ENCODE results near the gene ABCA4. TPM values are rescaled to one million over a fixed set of nuclear protein-coding genes. Genes with fewer than 3 reads are reported as not detected.

The ABCA4 gene
- total RNA-seq, 1 experiment from 2014 or later = 0.22 TPM

DNA sequence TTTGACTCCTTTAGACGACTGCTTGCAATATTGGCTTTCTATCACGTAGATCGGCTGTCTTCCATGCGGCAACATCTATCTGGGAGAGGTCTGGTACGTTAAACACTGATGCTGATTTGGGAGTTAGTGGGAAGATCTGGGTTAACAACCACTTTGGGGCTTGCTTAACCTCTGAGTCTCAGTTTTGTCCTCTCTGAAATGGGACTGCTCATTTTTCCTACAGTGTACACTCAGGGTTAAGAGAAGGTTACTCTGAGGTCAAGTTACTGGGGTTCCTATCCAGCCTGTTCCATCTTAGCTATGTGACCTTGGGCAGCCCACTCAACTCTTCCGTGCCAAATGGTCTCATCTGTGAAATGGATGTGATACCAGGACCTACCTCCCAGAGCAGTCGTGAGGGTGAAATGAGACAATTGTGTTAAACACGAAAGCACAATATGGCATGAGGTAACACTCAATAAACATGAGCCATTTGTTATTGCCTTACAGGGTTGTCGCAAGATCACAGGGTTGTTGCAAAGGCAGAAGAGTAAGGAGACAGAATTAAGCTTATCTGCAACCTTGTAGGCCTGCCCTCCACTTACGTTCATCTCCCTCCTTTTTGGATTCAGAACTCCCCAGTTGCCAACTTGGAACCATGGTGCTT, 5.6 kb downstream of the ABCA4 start:
- H3K36me3 ChIP-seq (ENCODE audit: control insufficient read depth in 1 of 2, insufficient read depth in 2 of 2, low read length in 2 of 2) = no peaks in the 10 kb centered on the region
- intact Hi-C loops (cut with micrococcal nuclease) = no loop called here
- no peak overlapping the region for H3K4me3 ChIP-seq (replicated peaks in 1 of 2; ENCODE audit: low read depth in 1 of 2, low read length in 2 of 2)
- no peak overlapping the region for H3K9ac ChIP-seq (ENCODE audit: low read length)
- H3K9me3 ChIP-seq (ENCODE audit: control insufficient read depth in 1 of 2, insufficient read depth in 1 of 2, low read depth in 1 of 2, low read length in 2 of 2) = no peaks in the 10 kb centered on the region
- H3K4me2 ChIP-seq (ENCODE audit: low read length) = no peak overlapping the region
- no peaks in the 10 kb centered on the region for H3K9me2 ChIP-seq (ENCODE audit: insufficient read depth)
- no peak for TF ChIP-seq SIN3A (IDR thresholded peaks at IDR 0.05; ENCODE audit: low read depth)
- TF ChIP-seq JUND (IDR thresholded peaks at IDR 0.05) = no peak
- no peak for TF ChIP-seq FOSL1 (IDR thresholded peaks at IDR 0.05; ENCODE audit: low read depth)
- TF ChIP-seq EZH2 (IDR thresholded peaks at IDR 0.05) = no peak
- TF ChIP-seq ZNF274 (IDR thresholded peaks at IDR 0.05; ENCODE audit: low read depth, low read length) = no peak
- TF ChIP-seq POLR2A (IDR thresholded peaks at IDR 0.05; ENCODE audit: borderline replicate concordance, extremely low read depth, insufficient read depth, insufficient read length) = no peak
- TF ChIP-seq CBX3 (IDR thresholded peaks at IDR 0.05; ENCODE audit: low read depth) = no peak
- TF ChIP-seq, protein P1, sequence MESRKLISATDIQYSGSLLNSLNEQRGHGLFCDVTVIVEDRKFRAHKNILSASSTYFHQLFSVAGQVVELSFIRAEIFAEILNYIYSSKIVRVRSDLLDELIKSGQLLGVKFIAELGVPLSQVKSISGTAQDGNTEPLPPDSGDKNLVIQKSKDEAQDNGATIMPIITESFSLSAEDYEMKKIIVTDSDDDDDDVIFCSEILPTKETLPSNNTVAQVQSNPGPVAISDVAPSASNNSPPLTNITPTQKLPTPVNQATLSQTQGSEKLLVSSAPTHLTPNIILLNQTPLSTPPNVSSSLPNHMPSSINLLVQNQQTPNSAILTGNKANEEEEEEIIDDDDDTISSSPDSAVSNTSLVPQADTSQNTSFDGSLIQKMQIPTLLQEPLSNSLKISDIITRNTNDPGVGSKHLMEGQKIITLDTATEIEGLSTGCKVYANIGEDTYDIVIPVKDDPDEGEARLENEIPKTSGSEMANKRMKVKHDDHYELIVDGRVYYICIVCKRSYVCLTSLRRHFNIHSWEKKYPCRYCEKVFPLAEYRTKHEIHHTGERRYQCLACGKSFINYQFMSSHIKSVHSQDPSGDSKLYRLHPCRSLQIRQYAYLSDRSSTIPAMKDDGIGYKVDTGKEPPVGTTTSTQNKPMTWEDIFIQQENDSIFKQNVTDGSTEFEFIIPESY (IDR thresholded peaks at IDR 0.05; ENCODE audit: extremely low read depth, insufficient replicate concordance, low read length) = no peak
- TF ChIP-seq, protein P2, sequence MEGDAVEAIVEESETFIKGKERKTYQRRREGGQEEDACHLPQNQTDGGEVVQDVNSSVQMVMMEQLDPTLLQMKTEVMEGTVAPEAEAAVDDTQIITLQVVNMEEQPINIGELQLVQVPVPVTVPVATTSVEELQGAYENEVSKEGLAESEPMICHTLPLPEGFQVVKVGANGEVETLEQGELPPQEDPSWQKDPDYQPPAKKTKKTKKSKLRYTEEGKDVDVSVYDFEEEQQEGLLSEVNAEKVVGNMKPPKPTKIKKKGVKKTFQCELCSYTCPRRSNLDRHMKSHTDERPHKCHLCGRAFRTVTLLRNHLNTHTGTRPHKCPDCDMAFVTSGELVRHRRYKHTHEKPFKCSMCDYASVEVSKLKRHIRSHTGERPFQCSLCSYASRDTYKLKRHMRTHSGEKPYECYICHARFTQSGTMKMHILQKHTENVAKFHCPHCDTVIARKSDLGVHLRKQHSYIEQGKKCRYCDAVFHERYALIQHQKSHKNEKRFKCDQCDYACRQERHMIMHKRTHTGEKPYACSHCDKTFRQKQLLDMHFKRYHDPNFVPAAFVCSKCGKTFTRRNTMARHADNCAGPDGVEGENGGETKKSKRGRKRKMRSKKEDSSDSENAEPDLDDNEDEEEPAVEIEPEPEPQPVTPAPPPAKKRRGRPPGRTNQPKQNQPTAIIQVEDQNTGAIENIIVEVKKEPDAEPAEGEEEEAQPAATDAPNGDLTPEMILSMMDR (IDR thresholded peaks at IDR 0.05 in 2 of 3, conservative IDR thresholded peaks at IDR 0.05 in 1 of 3; ENCODE audit: borderline replicate concordance in 1 of 3, insufficient read depth in 1 of 3, low read depth in 2 of 3, low read length in 2 of 3) = no peak
- no peak for TF ChIP-seq ELF1 (IDR thresholded peaks at IDR 0.05; ENCODE audit: borderline replicate concordance, low read depth)
- BruUV-seq (replicated peaks) = no TSS peak
- ChIA-PET RAD21 (ENCODE audit: low non-redundant PET in 1 of 2, low total read pairs in 2 of 2, uncharacterized antibody in 2 of 2, unreplicated experiment in 2 of 2) (no interaction called here), CTCF (no interaction called here), POLR2A (no interaction called here)
- no peak for ATAC-seq
- DNase-seq (ENCODE audit: low read depth, low spot score) = no peak
- H4K20me1 ChIP-seq (ENCODE audit: insufficient read depth) = no peaks in the 10 kb centered on the region
- H3K4me1 ChIP-seq (ENCODE audit: control insufficient read depth in 1 of 2, insufficient read depth in 2 of 2, low read length in 2 of 2) = no peaks in the 10 kb centered on the region
- H3K27me3 ChIP-seq (ENCODE audit: insufficient read depth, low read length) = no peaks in the 10 kb centered on the region
- H2AFZ ChIP-seq (ENCODE audit: low read depth, low read length, poor library complexity, severe bottlenecking) = no peak overlapping the region
- no peak overlapping the region for H3K27ac ChIP-seq (ENCODE audit: low read depth, low read length)
- H3K79me2 ChIP-seq (ENCODE audit: insufficient read depth, low read length) = no peaks in the 10 kb centered on the region
